ENCODE data around the gene CASD1. TPM values are rescaled to one million over a fixed set of nuclear protein-coding genes. Genes with fewer than 3 reads are reported as not detected.

CASD1 gene
- 26.8 and 35.4 TPM in 2 replicates for polyA plus RNA-seq (2011; rRNA removed)
- 4.8 and 6.3 TPM in 2 replicates for polyA plus RNA-seq (2012; cell fraction: cytosol; rRNA removed)
- 4.8 and 9.0 TPM in 2 replicates for polyA plus RNA-seq (2012; cell fraction: nucleus; rRNA removed)
- 13.6 to 16.6 TPM (median 16.3 TPM) in 3 replicates for polyA plus RNA-seq (2017; fragmentation: RNase III; extraction: RNeasy Plus Mini Kit Qiagen cat#74134 plus additional on column Dnase treatment)
- polyA minus RNA-seq (2011; rRNA and poly(A)+ RNA removed), result 9.8 and 14.2 TPM in 2 replicates

- DNase-seq (ENCODE audit: low read depth in 1 of 2, low spot score in 1 of 2) (peak; percentile 54 to 60), ATAC-seq (peak; percentile 67 to 82), FAIRE-seq (no peak)
- H3K4me3 ChIP-seq, result peak within 1 kb of the TSS; percentile 72
- peak within 1 kb of the TSS; percentile 99 for H3K27ac ChIP-seq
- H3K4me1 ChIP-seq, result peaks cover 47% of the 10 kb centered on the region
- H3K9me3 ChIP-seq, result no peaks in the 10 kb centered on the region
- CTCF ChIA-PET, result no interaction called here
- 16% methylated on average over 15 of the region's 40 CpGs for WGBS (ENCODE audit: missing lambda C conversion rate)
- POLR2A ChIA-PET, result no interaction called here
- TF ChIP-seq ESRRA (IDR thresholded peaks at IDR 0.05; ENCODE audit: borderline replicate concordance, low read length) (0 out of 2 replicates have a peak, but pooled peaks have one; percentile 3), ZC3H11A (IDR thresholded peaks at IDR 0.05) (no peak), PHF8 (IDR thresholded peaks at IDR 0.05; ENCODE audit: borderline replicate concordance, low read depth) (no peak), NR3C1 (IDR thresholded peaks at IDR 0.05) (no peak), MAX (IDR thresholded peaks at IDR 0.05) (no peak; the same call in 1 of the 2 replicates), JUN (IDR thresholded peaks at IDR 0.05) (peak in 1 of 2 experiments; percentile 65; a peak in 1 of 5 replicates), SREBF2 (IDR thresholded peaks at IDR 0.05) (no peak), EHF (CRISPR knock-in tag; IDR thresholded peaks at IDR 0.05) (0 out of 2 replicates have a peak, but pooled peaks have one; percentile 4), CBX8 (IDR thresholded peaks at IDR 0.05) (no peak), POLR2AphosphoS2 (conservative IDR thresholded peaks at IDR 0.05; ENCODE audit: low read length) (no peak), EP300 (IDR thresholded peaks at IDR 0.05) (no peak)
- TF ChIP-seq, protein P1, sequence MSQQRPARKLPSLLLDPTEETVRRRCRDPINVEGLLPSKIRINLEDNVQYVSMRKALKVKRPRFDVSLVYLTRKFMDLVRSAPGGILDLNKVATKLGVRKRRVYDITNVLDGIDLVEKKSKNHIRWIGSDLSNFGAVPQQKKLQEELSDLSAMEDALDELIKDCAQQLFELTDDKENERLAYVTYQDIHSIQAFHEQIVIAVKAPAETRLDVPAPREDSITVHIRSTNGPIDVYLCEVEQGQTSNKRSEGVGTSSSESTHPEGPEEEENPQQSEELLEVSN (IDR thresholded peaks at IDR 0.05; ENCODE audit: borderline replicate concordance, low read depth), result peak; percentile 27; the same call in 1 of the 2 replicates
- H3K4me2 ChIP-seq, result peak within 1 kb of the TSS; percentile 80
Observed at GRCh38 chr7:94509264-94509886, at the start of gene CASD1. Gene CASD1, plus strand, starts transcription at chr7:94509809. Its CDS starts 276 bp downstream, at chr7:94510085.

- DNase-seq (ENCODE audit: low read depth in 1 of 2, low spot score in 1 of 2), result no peak
- no peak overlapping the region for H3K27ac ChIP-seq
- H3K4me2 ChIP-seq, result no peak overlapping the region
- H3K9me3 ChIP-seq, result peaks cover 4% of the 10 kb centered on the region; the same call in 1 of the 3 replicates
- TF ChIP-seq RFX5 (IDR thresholded peaks at IDR 0.05) (no peak), REST (IDR thresholded peaks at IDR 0.05) (no peak), JUN (IDR thresholded peaks at IDR 0.05) (no peak), ZSCAN20 (CRISPR knock-in tag; IDR thresholded peaks at IDR 0.05) (no peak), HOXA7 (CRISPR knock-in tag; IDR thresholded peaks at IDR 0.05) (no peak), RCOR1 (IDR thresholded peaks at IDR 0.05; ENCODE audit: low read depth, low read length) (no peak), KDM1A (IDR thresholded peaks at IDR 0.05; ENCODE audit: low read depth) (no peak), HOXB13 (CRISPR knock-in tag; IDR thresholded peaks at IDR 0.05; ENCODE audit: low read depth) (no peak), BCL3 (IDR thresholded peaks at IDR 0.05) (no peak), EHMT2 (IDR thresholded peaks at IDR 0.05; ENCODE audit: low read depth) (no peak), PHF8 (IDR thresholded peaks at IDR 0.05; ENCODE audit: borderline replicate concordance, low read depth) (no peak), NR3C1 (IDR thresholded peaks at IDR 0.05) (no peak), MYC (IDR thresholded peaks at IDR 0.05; ENCODE audit: borderline replicate concordance, low read length) (no peak)
- TF ChIP-seq, protein P1 (IDR thresholded peaks at IDR 0.05; ENCODE audit: borderline replicate concordance, low read depth), result no peak
- no peaks in the 10 kb centered on the region for H3K4me1 ChIP-seq
- POLR2A ChIA-PET, result no interaction called here
- 29% methylated on average over 1 of the region's 1 CpG for WGBS (ENCODE audit: missing lambda C conversion rate)
- ATAC-seq, result no peak
- H3K4me3 ChIP-seq, result no peak overlapping the region
- FAIRE-seq, result no peak
- CTCF ChIA-PET, result interaction anchor here (0.6 kb wide), 1 partner anchor 1178 kb away, joined by 3 read pairs; no protein-coding TSS in a partner anchor
Observed at GRCh38 chr7:94466516-94466915, 43.1 kb upstream of the CASD1 start.
